ENCODE data around the gene PKIB. TPM values are rescaled to one million over a fixed set of nuclear protein-coding genes. Genes with fewer than 3 reads are reported as not detected.

PKIB gene
- total and polyA plus RNA-seq, 2 donors (not counting 3 experiments of a cell fraction or from before 2014, with no cell fraction given) = not detected

DNA sequence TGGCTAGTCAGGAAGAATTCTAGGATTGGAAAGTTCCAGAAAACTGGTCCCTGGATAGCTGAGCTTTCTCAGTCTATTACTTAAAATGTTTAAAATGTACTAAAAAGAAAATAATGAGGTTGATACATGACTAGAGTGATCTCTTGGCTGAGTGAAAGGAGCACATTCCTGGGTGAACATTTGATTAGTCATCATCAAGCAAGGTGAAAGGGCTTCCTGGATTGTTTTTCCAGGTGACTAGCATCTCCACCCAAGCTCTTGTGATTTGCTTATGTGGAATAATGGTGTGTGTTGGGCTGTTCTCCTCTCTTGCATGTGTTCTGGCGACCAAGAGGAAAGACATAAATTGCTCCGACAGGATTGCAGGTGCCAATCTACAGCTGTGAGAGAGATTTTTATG lies 42.9 kb downstream of the PKIB start:
- no peaks in the 10 kb centered on the region for H3K9me3 ChIP-seq (replicated peaks; ENCODE audit: control insufficient read depth, insufficient read depth, low read length)
- intact Hi-C loops (cut with micrococcal nuclease) (no loop called here), dilution Hi-C loops (cut with MboI; ENCODE audit: extremely low pct_ligation_motif_present, low sequenced_read_pairs) (no loop called here)
- POLR2A ChIA-PET = no interaction called here
- no peaks in the 10 kb centered on the region for H3K79me2 ChIP-seq (ENCODE audit: control insufficient read depth, insufficient read depth, low read length)
- FAIRE-seq (no peak), DNase-seq (ENCODE audit: low read depth, low spot score) (no peak)
- H3K9me1 ChIP-seq (replicated peaks; ENCODE audit: control insufficient read depth, extremely low read depth, insufficient read depth, low read length) = no peaks in the 10 kb centered on the region
- no peak overlapping the region for H3K9ac ChIP-seq (replicated peaks; ENCODE audit: extremely low read depth, insufficient read depth, low read length)
- no peak overlapping the region for H3K4me2 ChIP-seq (ENCODE audit: insufficient read depth, low read length)
- H3K4me3 ChIP-seq (replicated peaks in 1 of 3; ENCODE audit: insufficient read depth in 1 of 3, low read depth in 1 of 3, low read length in 3 of 3) = no peak overlapping the region
- H3K27ac ChIP-seq (ENCODE audit: insufficient read depth, low read depth, low read length) = no peak overlapping the region
- CTCF ChIA-PET = no interaction called here
- no peaks in the 10 kb centered on the region for H3K27me3 ChIP-seq (ENCODE audit: control insufficient read depth in 2 of 2, insufficient read depth in 2 of 2, low read length in 2 of 2)
- TF ChIP-seq EZH2 (IDR thresholded peaks at IDR 0.05; ENCODE audit: borderline replicate concordance, low read depth, low read length, severe bottlenecking) (no peak), FOS (IDR thresholded peaks at IDR 0.05; ENCODE audit: borderline replicate concordance, insufficient read depth, low read length) (no peak), POLR2AphosphoS5 (IDR thresholded peaks at IDR 0.05; ENCODE audit: insufficient read depth, low read depth, low read length) (no peak), MYC (IDR thresholded peaks at IDR 0.05; ENCODE audit: low read depth, low read length) (no peak), GATA2 (IDR thresholded peaks at IDR 0.05; ENCODE audit: insufficient read depth, insufficient read length, low read depth, low read length) (no peak), MAX (IDR thresholded peaks at IDR 0.05; ENCODE audit: insufficient read depth, insufficient read length) (no peak), POLR2A (IDR thresholded peaks at IDR 0.05; ENCODE audit: low read depth, low read length) (no peak), JUN (IDR thresholded peaks at IDR 0.05; ENCODE audit: borderline replicate concordance, insufficient read depth, insufficient read length, low read depth) (no peak)
- TF ChIP-seq, protein P1, sequence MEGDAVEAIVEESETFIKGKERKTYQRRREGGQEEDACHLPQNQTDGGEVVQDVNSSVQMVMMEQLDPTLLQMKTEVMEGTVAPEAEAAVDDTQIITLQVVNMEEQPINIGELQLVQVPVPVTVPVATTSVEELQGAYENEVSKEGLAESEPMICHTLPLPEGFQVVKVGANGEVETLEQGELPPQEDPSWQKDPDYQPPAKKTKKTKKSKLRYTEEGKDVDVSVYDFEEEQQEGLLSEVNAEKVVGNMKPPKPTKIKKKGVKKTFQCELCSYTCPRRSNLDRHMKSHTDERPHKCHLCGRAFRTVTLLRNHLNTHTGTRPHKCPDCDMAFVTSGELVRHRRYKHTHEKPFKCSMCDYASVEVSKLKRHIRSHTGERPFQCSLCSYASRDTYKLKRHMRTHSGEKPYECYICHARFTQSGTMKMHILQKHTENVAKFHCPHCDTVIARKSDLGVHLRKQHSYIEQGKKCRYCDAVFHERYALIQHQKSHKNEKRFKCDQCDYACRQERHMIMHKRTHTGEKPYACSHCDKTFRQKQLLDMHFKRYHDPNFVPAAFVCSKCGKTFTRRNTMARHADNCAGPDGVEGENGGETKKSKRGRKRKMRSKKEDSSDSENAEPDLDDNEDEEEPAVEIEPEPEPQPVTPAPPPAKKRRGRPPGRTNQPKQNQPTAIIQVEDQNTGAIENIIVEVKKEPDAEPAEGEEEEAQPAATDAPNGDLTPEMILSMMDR (IDR thresholded peaks at IDR 0.05; ENCODE audit: extremely low read depth in 1 of 2, insufficient read depth in 1 of 2, low read depth in 1 of 2, low read length in 2 of 2) = no peak
- no peaks in the 10 kb centered on the region for H4K20me1 ChIP-seq (replicated peaks; ENCODE audit: control insufficient read depth, extremely low read depth, insufficient read depth, low read length)
- H2AFZ ChIP-seq (ENCODE audit: low read depth, low read length) = no peak overlapping the region
- H3K36me3 ChIP-seq (ENCODE audit: control insufficient read depth in 2 of 2, extremely low read depth in 1 of 2, insufficient read depth in 2 of 2, low read length in 2 of 2) = no peaks in the 10 kb centered on the region
- BruUV-seq (replicated peaks) = no TSS peak
- no peaks in the 10 kb centered on the region for H3K4me1 ChIP-seq (ENCODE audit: control insufficient read depth, extremely low read depth, insufficient read depth, low read length)

All from endothelial cell of umbilical vein (primary cell).